Measurements from ENCODE around the gene FAM117A.

Gene FAM117A

DNA sequence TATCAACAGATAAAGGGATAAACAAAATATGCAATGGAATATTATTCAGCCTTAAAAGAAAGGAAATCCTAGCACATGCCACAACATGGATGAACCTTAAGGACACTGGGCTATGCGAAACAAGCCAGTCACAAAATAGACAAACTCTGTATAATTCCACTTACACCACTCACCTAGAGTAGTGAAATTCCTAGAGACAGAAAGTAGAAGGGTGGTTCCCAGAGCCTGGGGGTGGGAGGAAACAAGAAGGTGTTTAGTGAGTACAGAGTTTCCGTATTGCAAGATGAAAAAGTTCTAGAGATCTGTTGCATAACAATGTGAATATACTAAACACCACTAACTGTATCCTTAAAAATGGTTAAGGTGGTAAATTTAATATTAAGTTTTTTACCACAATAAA is 96.1 kb downstream of the FAM117A start:
- no peak overlapping the region for H2AFZ ChIP-seq (ENCODE audit: low read length)
- H4K8ac ChIP-seq (ENCODE audit: low read depth, low read length) = no peak overlapping the region
- no peaks in the 10 kb centered on the region for H3K9me3 ChIP-seq (replicated peaks in 1 of 2; ENCODE audit: control insufficient read depth in 2 of 2, insufficient read depth in 1 of 2, low read depth in 1 of 2, low read length in 2 of 2)
- no peak overlapping the region for H2AK5ac ChIP-seq (ENCODE audit: low read depth, low read length)
- H3K18ac ChIP-seq (ENCODE audit: low read length) = no peak overlapping the region
- H2BK5ac ChIP-seq (ENCODE audit: low read length) = no peak overlapping the region
- H3K27ac ChIP-seq (replicated peaks; ENCODE audit: low read length) = no peak overlapping the region
- H3K4me2 ChIP-seq (ENCODE audit: insufficient read depth, low read length, poor library complexity, severe bottlenecking) = no peak overlapping the region
- H3K23ac ChIP-seq (ENCODE audit: low read depth, low read length, poor library complexity) = no peak overlapping the region
- no peak overlapping the region for H3K9ac ChIP-seq (ENCODE audit: low read depth, low read length, poor library complexity)
- DNase-seq (ENCODE audit: low spot score) = no peak
- no peak overlapping the region for H3K4ac ChIP-seq (ENCODE audit: low read length)
- H4K91ac ChIP-seq (ENCODE audit: low read depth, low read length, poor library complexity) = no peak overlapping the region
- no CpG with 5 or more reads among the region's 2 CpGs for WGBS, 2 donors (ENCODE audit: extremely low coverage in 2 of 2, insufficient read length in 2 of 2, insufficient replicate concordance in 1 of 2)
- peaks cover 2 to 27% of the 10 kb centered on the region in 2 donors for H3K36me3 ChIP-seq (replicated peaks in 1 of 2; ENCODE audit: control insufficient read depth in 2 of 2, insufficient read depth in 2 of 2, low read length in 2 of 2)
- H3K4me3 ChIP-seq (ENCODE audit: low read length in 2 of 2) = no peak overlapping the region
- H2BK120ac ChIP-seq (ENCODE audit: low read depth, low read length) = no peak overlapping the region
- no peak overlapping the region for H2BK12ac ChIP-seq (ENCODE audit: low read length)
- H2BK15ac ChIP-seq (ENCODE audit: low read length) = no peak overlapping the region
- H3K4me1 ChIP-seq (ENCODE audit: control insufficient read depth in 2 of 2, insufficient read depth in 1 of 2, low read depth in 1 of 2, low read length in 2 of 2) = no peaks in the 10 kb centered on the region
- H3K79me1 ChIP-seq (ENCODE audit: low read depth, low read length) = peaks cover 4% of the 10 kb centered on the region
- no peaks in the 10 kb centered on the region for H3K27me3 ChIP-seq (ENCODE audit: control insufficient read depth in 3 of 3, insufficient read depth in 3 of 3, low read depth in 1 of 3, low read length in 3 of 3)
- no peak overlapping the region for H3K14ac ChIP-seq (ENCODE audit: low read length)

DNA sequence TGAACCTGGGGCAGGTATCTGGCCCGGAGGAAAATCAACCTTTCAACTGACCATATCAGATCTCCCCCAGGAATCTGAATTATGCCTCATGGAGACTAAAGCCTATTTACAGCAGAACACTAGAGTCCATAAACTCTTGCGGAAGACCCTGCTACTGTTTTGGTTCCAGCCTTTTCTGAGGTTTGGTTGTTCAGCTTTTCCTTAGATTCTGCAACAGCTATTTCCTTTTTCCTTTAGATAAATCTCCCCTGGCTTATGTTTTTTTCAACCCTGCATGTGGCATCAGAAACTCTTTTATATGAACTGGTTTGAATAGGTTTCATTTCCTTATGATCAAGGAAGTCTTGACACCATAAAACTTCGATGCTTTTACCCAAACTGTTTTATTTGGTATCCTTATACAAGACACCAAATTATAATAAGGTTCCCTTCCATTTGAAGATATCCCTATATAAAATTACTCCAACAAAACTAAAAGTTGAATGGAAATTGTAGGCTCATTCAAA is 99.2 kb downstream of the FAM117A start:
- no peak overlapping the region for H2BK5ac ChIP-seq (ENCODE audit: low read length)
- no peaks in the 10 kb centered on the region for H3K9me3 ChIP-seq (replicated peaks in 1 of 2; ENCODE audit: control insufficient read depth in 2 of 2, insufficient read depth in 1 of 2, low read depth in 1 of 2, low read length in 2 of 2)
- no peak overlapping the region for H4K91ac ChIP-seq (ENCODE audit: low read depth, low read length, poor library complexity)
- no peak overlapping the region for H3K4me3 ChIP-seq (ENCODE audit: low read length in 2 of 2)
- H3K18ac ChIP-seq (ENCODE audit: low read length) = no peak overlapping the region
- no peak overlapping the region for H2AFZ ChIP-seq (ENCODE audit: low read length)
- H3K36me3 ChIP-seq (replicated peaks in 1 of 2; ENCODE audit: control insufficient read depth in 2 of 2, insufficient read depth in 2 of 2, low read length in 2 of 2) = peaks cover 2 to 26% of the 10 kb centered on the region in 2 donors
- no peak overlapping the region for H3K27ac ChIP-seq (replicated peaks; ENCODE audit: low read length)
- H3K4ac ChIP-seq (ENCODE audit: low read length) = no peak overlapping the region
- H4K8ac ChIP-seq (ENCODE audit: low read depth, low read length) = no peak overlapping the region
- no peaks in the 10 kb centered on the region for H3K27me3 ChIP-seq (ENCODE audit: control insufficient read depth in 3 of 3, insufficient read depth in 3 of 3, low read depth in 1 of 3, low read length in 3 of 3)
- H3K4me1 ChIP-seq (ENCODE audit: control insufficient read depth in 2 of 2, insufficient read depth in 1 of 2, low read depth in 1 of 2, low read length in 2 of 2) = no peaks in the 10 kb centered on the region
- H3K79me1 ChIP-seq (ENCODE audit: low read depth, low read length) = peaks cover 4% of the 10 kb centered on the region
- H2BK120ac ChIP-seq (ENCODE audit: low read depth, low read length) = no peak overlapping the region
- no peak overlapping the region for H2BK12ac ChIP-seq (ENCODE audit: low read length)
- no peak overlapping the region for H2BK15ac ChIP-seq (ENCODE audit: low read length)
- H2AK5ac ChIP-seq (ENCODE audit: low read depth, low read length) = no peak overlapping the region
- H3K9ac ChIP-seq (ENCODE audit: low read depth, low read length, poor library complexity) = no peak overlapping the region
- WGBS, 2 donors (ENCODE audit: extremely low coverage in 2 of 2, insufficient read length in 2 of 2, insufficient replicate concordance in 1 of 2) = no CpG with 5 or more reads among the region's 3 CpGs
- no peak overlapping the region for H3K4me2 ChIP-seq (ENCODE audit: insufficient read depth, low read length, poor library complexity, severe bottlenecking)
- H3K14ac ChIP-seq (ENCODE audit: low read length) = no peak overlapping the region
- H3K23ac ChIP-seq (ENCODE audit: low read depth, low read length, poor library complexity) = no peak overlapping the region
- no peak for DNase-seq (ENCODE audit: low spot score)

Data from neuronal stem cell (in vitro differentiated cells).